NCI-H2107 treated with DMSO at 0.1 percent for 48 hours (cell line): ENCODE results near the gene C12orf43.

ENCODE experiments used
- DNase-seq: peaks from one replicate; lab custom pipeline; 2025; ENCODE audit not compliant: unreplicated experiment; lab: John Stamatoyannopoulos, UW

C12orf43 gene

DNA sequence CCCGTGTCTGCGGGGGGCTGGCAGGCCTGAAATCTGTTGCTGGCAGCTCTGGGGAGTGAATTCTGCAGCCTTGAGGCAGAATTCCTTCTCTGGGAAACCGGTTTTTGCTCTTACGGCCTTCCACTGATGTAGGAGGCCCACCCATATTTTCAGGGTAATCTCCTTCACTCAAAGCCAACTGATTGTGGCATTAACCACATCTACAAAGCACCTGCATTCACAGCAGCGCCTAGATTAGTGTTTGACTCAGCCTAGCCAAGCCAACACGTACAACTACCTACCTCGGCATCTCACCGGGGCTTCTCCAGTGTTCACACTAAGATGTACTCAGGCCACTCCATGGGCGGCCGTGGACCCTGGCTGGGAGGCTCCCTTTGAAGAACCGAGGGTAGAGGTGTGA is 15.8 kb downstream of the C12orf43 start:
- DNase-seq, result no peak

DNA sequence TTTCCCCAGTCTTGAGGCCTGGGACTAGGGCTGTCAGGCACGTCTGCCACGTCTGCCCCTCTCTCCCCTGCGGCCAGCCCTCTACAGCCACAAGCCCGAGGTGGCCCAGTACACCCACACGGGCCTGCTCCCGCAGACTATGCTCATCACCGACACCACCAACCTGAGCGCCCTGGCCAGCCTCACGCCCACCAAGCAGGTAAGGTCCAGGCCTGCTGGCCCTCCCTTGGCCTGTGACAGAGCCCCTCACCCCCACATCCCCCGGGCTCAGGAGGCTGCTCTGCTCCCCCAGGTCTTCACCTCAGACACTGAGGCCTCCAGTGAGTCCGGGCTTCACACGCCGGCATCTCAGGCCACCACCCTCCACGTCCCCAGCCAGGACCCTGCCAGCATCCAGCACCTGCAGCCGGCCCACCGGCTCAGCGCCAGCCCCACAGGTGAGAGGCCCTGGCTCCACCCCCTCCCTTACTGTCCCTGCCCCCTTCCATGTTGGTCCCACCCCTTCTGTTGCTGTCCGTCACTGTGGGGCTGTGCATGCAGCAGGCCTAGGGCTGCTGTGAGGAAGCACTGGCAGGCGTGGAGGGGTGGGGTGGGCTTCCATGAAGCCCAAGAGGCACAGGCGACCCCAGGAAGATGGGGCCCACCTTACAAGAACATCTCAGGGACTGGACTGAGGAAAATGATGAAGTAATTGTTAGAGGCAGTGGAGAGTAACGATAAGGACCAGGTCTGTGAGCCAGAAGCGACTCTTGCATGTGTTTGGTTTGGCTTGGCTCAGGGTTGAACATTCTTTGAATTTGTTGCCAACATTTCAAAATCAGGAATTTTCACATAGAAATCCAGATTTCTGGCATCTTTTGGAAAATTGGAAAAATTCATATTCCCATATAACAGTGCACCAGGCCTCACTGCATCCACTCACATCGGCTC is 16.8 kb downstream of the C12orf43 start:
- no peak for DNase-seq

DNA sequence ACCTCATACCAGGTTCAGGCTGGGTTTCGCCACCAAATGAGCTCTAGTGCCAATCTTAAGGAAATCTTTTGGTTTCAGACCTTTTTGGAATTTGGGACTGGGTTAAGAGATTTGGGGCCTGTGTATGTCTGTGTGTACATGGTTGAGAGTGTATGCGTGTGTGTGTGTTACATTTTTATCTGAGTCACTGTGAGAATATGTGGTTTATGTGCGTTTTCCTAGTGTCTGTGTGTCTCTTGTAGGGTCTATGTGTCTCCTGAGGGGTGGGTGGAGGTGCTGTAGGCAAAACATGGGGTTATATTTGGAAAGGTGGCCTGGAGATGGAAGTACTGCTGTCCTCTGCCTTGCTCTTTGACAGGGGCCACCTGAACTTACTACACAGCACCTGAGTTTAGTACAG is 17.9 kb downstream of the C12orf43 start:
- no peak for DNase-seq

DNA sequence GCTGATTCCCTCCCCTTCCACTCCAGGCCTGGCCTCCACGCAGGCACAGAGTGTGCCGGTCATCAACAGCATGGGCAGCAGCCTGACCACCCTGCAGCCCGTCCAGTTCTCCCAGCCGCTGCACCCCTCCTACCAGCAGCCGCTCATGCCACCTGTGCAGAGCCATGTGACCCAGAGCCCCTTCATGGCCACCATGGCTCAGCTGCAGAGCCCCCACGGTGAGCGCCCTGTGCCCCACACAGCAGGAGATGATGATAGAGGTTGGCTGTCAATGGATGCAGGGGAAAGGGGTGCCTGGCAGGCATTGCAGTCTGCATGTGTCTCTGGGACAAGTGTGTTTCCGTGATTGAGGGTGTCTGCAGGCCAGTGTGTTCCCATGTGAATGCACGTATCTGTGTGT is 18.8 kb downstream of the C12orf43 start:
- DNase-seq, result no peak

DNA sequence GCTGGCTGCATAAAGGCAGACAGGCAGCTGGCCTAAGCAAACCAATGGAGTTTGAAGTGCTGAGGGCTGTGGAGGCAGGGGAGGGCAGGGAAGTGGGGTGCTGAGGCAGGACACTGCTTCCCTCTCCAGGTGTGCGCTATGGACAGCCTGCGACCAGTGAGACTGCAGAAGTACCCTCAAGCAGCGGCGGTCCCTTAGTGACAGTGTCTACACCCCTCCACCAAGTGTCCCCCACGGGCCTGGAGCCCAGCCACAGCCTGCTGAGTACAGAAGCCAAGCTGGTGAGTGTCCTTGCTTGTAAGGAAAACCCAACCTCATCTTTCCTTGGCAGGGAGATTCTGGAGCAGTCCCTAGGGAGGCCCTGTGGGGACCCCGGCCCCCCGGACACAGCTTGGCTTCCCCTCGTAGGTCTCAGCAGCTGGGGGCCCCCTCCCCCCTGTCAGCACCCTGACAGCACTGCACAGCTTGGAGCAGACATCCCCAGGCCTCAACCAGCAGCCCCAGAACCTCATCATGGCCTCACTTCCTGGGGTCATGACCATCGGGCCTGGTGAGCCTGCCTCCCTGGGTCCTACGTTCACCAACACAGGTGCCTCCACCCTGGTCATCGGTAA is 20.0 kb downstream of the C12orf43 start:
- no peak for DNase-seq

DNA sequence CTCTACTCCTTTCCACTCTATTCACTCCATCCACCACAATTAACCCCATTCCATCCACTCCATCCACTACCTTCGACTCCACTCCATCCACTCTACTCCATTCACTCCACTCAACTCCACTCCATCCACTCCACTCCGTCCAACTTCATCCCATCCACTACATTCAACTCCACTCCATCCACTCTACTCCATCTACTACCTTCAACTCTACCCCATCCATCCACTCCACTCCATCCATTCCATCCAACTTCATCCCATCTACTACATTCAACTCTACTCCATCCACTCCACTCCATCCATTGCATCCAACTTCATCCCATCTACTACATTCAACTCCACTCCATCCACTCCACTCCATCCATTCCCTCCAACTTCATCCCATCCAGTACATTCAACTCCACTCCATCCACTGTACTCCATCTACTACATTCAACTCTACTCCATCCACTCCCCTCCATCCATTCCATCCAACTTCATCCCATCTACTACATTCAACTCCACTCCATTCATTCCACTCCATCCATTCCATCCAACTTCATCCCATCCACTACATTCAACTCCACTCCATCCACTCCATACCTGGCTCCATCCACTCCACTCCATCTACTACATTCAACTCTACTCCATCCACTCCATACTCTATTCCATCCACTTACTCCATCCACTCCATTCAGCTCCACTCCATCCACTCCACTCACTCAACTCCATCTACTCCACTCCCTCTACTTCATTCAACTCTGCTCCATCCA is 21.5 kb downstream of the C12orf43 start:
- no peak for DNase-seq

DNA sequence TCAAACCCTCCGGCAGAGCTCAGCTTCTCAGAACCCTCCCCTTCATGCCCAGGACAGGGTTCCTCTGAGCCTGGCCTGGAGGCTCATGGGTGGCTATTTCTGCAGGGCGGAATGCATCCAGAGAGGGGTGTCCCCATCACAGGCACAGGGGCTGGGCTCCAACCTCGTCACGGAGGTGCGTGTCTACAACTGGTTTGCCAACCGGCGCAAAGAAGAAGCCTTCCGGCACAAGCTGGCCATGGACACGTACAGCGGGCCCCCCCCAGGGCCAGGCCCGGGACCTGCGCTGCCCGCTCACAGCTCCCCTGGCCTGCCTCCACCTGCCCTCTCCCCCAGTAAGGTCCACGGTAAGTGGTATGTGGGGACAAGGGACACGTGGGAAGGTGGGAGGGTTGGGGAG is 22.2 kb downstream of the C12orf43 start:
- no peak for DNase-seq

DNA sequence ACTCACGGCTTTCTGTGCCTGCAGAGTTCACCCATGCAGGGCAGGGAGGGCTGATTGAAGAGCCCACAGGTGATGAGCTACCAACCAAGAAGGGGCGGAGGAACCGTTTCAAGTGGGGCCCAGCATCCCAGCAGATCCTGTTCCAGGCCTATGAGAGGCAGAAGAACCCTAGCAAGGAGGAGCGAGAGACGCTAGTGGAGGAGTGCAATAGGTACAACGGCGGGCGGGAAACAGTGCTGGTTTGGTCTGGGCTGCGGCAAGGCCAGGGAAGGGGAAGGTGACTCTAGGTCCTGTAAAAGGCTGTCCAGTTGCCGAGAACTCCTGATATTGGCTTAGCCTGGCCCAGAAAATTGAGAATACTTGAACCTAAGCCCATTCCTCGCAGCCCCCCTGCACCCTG is 22.8 kb downstream of the C12orf43 start:
- DNase-seq, result no peak

DNA sequence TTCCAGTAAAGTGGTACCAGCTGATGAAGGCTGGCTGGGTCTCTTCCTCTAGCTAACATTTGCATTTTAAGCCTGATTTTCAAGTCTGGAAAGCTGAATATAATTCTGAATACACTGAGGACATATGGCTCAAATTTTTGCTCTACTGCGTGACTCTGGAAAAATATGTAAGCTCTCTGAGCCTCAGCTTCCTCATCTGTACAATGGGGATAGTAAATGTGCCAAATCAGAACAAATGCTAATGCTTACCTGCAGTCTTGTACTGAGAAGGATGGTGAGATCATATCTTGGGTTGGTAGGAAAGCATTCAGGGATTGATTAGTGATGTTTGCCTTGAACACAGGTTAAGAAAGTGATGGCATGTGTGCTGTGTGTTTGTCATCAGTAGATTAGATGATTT is 23.3 kb downstream of the C12orf43 start:
- DNase-seq, result no peak

DNA sequence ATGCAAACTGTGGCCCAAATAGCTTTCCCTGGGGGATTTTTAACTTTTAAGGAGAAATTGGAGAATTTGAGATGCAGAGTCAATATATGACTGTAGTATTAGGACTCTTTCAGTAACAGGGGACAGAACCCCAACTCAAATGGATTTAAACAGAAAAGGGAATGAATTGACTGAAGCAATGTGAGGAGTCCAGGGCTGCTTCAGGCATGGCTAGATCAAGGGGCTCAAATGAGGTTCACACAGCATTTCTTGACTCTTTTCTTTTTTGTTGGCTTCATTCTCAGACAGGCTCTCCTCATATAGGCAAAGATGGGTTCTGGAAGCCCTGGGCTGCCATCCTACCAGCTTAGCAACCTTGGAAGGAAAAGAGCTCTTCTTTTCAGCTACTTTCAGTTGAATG is 24.3 kb downstream of the C12orf43 start:
- no peak for DNase-seq

DNA sequence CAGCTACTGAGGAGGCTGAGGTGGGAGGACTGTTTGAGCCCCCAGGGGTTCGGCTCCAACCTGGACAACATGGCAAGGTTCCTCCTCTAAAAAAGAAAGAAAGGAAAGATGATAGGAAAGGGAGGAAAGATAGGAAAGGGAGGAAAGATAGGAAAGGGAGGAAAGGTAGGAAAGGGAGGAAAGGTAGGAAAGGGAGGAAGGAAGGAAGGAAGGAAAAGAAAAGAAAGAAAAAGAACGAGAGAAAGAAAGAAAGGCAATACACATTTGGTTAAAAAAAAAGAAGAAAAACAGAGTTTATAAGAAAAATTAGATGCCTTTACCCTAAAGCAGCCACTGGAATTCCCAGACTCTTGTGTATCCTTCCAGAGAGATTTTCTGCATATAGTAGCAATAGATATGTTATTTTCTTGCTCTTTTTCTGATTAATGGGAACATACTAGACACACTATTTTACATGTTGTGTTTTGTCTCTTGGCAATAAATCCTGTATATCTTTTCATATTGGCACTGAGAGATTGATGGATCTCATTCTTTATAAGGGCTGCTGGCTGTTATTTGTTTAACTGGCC is 25.7 kb downstream of the C12orf43 start:
- no peak for DNase-seq

DNA sequence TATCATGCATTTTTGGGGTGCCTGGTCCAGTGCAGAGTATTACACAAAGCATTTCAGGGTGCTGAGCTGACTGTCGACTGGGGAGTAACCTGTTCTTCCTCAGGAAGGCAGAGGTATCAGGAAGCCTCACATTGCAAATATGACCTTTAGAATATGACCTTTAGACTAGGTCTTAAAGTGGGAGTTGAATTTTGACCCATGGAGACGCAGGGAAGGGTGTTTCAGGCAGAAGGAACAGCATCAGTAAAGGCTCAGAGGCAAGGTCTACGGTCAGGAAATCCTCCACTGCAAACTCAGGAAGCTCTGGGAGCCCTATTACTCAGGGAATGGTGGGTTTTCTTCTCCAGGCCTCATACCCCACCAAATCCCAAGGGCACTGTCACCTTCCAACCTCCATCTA is 26.6 kb downstream of the C12orf43 start:
- DNase-seq, result no peak

DNA sequence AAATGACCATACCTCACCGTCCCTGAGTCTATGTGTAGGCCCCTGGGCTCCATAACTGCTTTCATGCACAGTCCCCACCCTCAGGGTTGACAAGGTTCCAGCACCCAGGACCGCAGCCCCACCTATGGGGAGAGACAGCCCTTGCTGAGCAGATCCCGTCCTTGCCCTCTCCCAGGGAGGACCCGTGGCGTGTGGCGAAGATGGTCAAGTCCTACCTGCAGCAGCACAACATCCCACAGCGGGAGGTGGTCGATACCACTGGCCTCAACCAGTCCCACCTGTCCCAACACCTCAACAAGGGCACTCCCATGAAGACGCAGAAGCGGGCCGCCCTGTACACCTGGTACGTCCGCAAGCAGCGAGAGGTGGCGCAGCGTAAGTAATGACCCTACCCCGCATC is 27.6 kb downstream of the C12orf43 start:
- DNase-seq, result no peak

DNA sequence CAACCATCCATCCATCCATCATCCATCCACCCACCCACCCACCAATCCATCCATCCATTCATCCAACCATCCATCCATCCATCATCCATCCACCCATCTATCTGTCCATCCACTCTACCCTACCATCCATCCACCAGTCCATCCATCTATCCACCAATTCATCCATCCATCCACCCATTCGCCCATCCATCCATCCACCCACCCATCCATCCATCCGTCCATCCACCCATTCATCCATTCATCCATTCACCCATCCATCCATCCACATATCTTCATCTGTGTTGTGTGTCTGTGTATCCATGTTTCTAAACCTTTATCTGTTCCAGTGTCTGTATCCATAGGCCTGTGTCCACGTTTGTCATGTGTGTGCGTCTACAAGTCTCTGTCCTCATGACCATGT is 28.1 kb downstream of the C12orf43 start:
- no peak for DNase-seq

DNA sequence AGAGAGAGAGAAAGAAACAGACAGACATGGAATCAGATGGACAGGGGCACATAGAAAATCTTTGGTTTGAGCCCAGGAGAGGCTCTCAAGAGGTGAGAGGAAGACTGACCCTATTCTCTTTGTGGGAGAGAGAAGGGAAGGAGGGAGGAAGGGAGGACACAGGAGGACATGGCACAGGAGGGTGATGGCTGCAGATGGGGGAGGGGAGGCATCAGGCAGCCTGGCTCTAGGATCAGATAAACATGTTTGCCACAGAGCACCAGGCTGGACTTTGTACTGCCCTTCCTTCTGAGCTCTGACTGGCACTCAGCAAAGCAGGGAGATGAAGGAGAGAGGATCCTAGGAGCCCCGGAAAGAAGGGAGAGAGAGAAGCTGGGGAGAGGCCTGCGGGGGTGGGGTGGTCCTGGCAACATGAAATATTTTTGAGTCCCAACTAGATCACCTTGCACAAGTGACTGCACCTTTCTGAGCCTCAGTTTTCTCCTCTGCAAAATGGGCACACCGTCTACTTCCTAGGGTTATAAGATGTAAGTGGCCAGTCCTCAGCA is 31.9 kb downstream of the C12orf43 start:
- DNase-seq, result no peak

DNA sequence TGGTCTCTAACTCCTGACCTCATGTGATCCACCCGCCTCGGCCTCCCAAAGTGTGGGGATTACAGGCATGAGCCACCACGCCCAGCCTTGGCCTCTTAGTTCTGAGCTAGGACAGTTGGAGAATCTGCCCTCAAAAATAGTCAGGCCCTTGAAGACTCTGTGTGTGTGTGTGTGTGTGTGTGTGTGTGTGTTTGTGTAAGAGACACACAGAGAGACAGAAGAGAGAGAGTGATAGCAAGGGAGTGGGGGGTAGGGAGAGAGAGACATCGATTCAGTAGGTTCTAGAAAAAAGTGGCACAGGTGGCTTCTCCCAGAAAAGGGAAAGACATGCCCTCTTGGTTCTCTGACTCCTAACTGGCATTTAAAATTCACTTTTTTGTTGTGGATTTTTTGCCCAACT is 32.5 kb downstream of the C12orf43 start:
- no peak for DNase-seq

DNA sequence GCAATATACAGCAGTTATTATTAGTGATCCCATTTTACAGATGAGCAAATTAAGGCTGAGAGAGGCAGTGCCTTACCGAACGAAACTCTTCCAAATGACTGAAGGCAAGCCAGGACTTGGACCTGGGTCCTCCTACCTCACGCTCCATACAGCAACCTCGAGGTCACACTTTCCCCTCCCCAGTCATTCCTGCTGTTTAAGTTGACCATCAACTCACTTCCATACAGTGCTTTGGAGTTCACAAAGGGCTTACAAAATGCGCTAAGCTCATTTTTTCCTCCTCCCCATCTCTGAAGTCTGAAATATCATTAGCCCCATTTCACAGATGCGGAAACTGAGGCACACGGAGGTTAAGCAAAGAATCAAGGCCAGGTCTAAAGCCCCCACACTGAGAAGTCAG is 33.6 kb downstream of the C12orf43 start:
- no peak for DNase-seq

DNA sequence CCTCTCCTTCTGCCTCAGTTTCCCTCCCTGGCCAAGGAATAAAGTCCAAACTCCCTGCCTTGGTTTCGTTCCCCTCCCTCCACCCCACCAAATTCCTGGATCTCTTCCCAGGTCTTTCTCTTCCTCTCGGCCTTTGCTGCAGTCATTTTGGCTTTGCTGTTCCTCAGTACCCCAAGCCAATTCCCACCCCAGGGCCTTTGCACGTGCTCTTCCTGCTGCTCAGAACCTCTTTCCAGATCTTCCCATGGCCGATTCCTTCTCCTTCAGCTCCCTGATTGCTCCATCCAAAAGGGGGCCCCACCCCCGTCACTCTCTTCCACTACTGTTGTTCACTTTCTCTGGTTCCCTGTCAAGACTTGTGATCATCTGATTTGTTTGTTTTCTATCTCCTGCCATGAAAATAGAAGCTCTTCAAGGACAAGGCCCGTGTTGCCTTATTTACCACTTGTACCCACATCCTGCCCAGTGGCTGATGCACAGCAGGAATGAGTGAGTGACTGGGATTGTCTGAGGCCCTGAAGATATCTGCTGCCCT is 34.8 kb downstream of the C12orf43 start:
- DNase-seq, result no peak

DNA sequence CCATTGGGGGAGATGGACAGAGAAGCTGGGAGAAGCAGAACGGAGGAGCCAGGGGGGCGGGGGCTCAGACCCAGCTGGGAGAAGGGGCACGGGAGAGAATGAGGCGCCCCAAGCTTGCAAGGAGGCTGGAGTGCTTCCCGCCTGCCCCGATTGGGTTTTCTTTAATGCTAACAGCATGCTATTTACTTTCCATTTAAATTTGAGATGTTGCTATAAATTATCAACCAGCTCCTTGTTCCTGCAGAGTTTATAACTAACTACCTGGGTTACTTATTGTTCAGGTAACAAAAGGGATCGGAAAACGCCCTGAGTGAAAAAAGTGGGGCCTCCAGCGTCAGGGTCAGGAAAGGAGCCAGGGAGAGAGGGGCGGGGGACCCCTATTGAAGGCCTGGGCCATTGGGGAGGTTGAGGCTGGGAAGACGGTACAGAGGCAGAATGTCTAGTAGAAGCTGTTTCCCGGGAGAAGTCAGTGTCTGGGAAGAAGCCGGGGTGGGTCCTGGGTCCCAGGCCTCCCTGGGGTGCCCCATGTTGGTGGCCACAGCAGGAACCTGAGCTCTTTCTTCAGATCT is 35.4 kb downstream of the C12orf43 start:
- DNase-seq, result no peak

DNA sequence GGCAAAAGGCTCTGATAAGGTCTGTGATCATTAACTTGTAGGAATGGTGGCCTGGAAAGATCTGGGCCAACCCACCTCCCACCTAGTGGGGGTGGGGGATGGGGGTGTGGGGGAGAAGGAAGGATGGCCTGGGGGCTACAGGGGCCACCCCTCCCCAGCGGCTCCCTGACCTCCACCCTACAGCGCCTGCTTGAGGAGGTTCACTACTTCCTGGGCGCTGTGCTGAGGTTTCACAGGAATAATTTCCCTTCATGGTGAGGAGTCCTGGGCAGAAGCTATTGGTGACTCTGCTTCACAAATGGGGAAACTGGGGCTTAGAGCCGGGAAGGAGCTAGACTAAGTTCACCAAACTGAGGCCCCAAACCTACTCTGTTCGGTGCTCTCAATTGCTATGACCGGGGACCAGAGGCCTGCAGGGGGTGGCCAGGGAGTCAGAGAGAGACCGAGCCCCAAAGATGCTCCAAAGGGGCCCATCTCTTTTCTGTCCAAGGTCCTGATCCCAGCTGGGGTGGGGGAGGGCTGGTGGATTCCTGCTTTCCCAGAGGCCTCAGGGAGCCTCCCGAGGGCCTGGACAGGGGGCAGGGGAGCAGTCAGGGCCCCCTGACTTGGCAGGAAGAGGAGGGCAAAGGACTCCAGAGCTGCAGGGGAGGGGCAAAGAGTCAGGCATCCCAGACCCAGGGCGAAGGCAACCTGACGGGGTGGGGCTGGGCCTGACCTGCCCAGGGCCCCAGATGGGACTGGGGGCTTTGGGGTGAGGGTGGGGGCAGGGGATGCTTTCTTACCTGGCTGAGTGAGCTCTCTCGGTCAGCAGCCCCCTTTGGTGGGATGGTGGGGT is 36.2 kb downstream of the C12orf43 start:
- DNase-seq, result no peak
